Measurements from ENCODE around the gene FAM240B.

DNA sequence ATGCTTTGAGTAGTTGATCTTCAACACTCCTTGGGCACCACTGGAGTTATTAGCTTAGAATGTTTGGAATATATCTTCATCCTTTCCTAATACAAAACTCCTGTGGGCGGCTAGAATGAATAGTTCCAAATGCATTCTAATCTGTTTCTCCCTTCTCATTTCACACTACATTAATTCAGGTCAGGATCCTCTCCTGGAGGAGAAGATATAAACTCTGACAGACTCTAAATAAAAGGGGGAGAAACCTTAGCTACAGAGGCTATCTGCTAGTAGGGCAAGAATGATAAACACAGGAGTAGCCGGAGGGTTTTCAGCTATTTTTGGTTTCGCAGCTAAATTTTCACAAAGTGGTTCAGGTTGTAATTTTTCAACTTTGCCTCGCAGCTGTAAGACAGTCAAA lies 45.2 kb upstream of the FAM240B start:
- TF ChIP-seq YY1 (IDR thresholded peaks at IDR 0.05; ENCODE audit: insufficient read depth, insufficient read length) (no peak), SUZ12 (IDR thresholded peaks at IDR 0.05; ENCODE audit: extremely low read depth, insufficient read depth, insufficient read length) (no peak)
